Measurements from ENCODE around the gene TC2N. TPM values are rescaled to one million over a fixed set of nuclear protein-coding genes. Genes with fewer than 3 reads are reported as not detected.
A peak's percentile ranks its signal among the peaks of the same experiment; 100 is the strongest.

The TC2N gene
- total and polyA plus RNA-seq, 2 donors (not counting 3 experiments of a cell fraction or from before 2014, with no cell fraction given), result 0.40 TPM; not detected in 1

DNA sequence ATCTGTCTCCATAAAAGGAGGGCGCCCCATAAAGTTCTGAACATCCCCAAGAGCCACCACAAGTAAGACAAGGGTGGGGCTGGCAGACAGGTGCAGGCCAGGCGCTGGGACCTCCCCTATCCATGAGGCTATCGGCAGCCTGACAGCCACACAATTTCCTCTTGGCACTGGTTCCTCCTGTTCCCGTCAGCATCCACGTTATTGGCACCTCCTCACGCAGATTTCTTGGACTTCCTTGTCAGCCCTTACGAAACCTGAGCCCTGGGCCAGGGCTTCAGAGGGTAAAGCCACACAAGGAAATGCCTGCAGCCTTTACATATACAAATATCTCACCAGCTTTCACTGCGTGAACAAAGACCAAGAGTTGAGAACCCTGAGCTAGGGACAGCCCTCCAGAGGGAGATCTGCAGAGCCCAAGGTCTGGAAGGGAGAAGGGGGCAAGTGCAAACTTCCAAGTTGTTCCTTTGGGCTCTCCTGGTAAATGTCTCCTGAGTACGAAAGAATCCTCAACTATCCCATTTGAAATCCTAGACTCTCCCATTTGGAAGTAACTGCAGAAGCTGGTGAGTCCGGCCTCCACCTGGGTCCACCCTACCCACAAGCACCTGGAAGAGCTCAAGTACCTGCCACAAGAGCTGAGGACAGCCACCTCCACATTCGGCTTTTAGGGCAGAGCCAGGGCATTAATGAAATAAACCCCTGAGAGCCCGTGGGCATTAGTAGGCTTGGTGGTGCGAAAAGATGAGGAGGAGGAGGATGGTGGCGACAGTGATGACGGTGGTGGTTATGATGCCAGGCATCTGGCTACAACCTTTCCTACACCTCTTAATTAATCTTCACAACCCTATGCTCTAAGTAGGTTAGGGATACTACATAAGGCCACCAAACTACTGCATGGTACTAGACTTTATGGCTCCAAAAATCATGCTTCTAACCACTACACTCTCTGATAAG lies 5.5 kb upstream of the TC2N start:
- no peak for TF ChIP-seq JUN (IDR thresholded peaks at IDR 0.05; ENCODE audit: borderline replicate concordance, insufficient read depth, insufficient read length, low read depth)
- no peak for TF ChIP-seq FOS (IDR thresholded peaks at IDR 0.05; ENCODE audit: borderline replicate concordance, insufficient read depth, low read length)
- no peak for TF ChIP-seq EZH2 (IDR thresholded peaks at IDR 0.05; ENCODE audit: borderline replicate concordance, low read depth, low read length, severe bottlenecking)
- TF ChIP-seq, protein P1, sequence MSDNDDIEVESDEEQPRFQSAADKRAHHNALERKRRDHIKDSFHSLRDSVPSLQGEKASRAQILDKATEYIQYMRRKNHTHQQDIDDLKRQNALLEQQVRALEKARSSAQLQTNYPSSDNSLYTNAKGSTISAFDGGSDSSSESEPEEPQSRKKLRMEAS (IDR thresholded peaks at IDR 0.05; ENCODE audit: insufficient read depth, insufficient read length), result no peak
- TF ChIP-seq POLR2AphosphoS5 (IDR thresholded peaks at IDR 0.05; ENCODE audit: insufficient read depth, low read depth, low read length), result no peak
- no peak for TF ChIP-seq GATA2 (IDR thresholded peaks at IDR 0.05; ENCODE audit: insufficient read depth, insufficient read length, low read depth, low read length)
- TF ChIP-seq MYC (IDR thresholded peaks at IDR 0.05; ENCODE audit: low read depth, low read length), result no peak
- TF ChIP-seq CTCF (IDR thresholded peaks at IDR 0.05; ENCODE audit: extremely low read depth in 1 of 2, insufficient read depth in 1 of 2, low read depth in 1 of 2, low read length in 2 of 2), result no peak
- no peak for TF ChIP-seq POLR2A (IDR thresholded peaks at IDR 0.05; ENCODE audit: low read depth, low read length)
- H2AFZ ChIP-seq (ENCODE audit: low read depth, low read length), result no peak overlapping the region
- no peaks in the 10 kb centered on the region for H3K9me3 ChIP-seq (replicated peaks; ENCODE audit: control insufficient read depth, insufficient read depth, low read length)
- H3K4me3 ChIP-seq (replicated peaks in 1 of 3; ENCODE audit: insufficient read depth in 1 of 3, low read depth in 1 of 3, low read length in 3 of 3), result no peak overlapping the region
- no peaks in the 10 kb centered on the region for H3K36me3 ChIP-seq (ENCODE audit: control insufficient read depth in 2 of 2, extremely low read depth in 1 of 2, insufficient read depth in 2 of 2, low read length in 2 of 2)
- POLR2A ChIA-PET, result no interaction called here
- no peak overlapping the region for H3K27ac ChIP-seq (ENCODE audit: insufficient read depth, low read depth, low read length)
- H3K4me2 ChIP-seq (ENCODE audit: insufficient read depth, low read length), result no peak overlapping the region
- DNase-seq (ENCODE audit: low read depth, low spot score) (peak; percentile 84), FAIRE-seq (peak; percentile 26)
- no peaks in the 10 kb centered on the region for H3K9me1 ChIP-seq (replicated peaks; ENCODE audit: control insufficient read depth, extremely low read depth, insufficient read depth, low read length)
- H3K9ac ChIP-seq (replicated peaks; ENCODE audit: extremely low read depth, insufficient read depth, low read length), result no peak overlapping the region
- no peaks in the 10 kb centered on the region for H3K79me2 ChIP-seq (ENCODE audit: control insufficient read depth, insufficient read depth, low read length)
- H4K20me1 ChIP-seq (replicated peaks; ENCODE audit: control insufficient read depth, extremely low read depth, insufficient read depth, low read length), result no peaks in the 10 kb centered on the region
- H3K4me1 ChIP-seq (ENCODE audit: control insufficient read depth, extremely low read depth, insufficient read depth, low read length), result peaks cover 7% of the 10 kb centered on the region
- dilution Hi-C loops (cut with MboI; ENCODE audit: extremely low pct_ligation_motif_present, low sequenced_read_pairs) (no loop called here), intact Hi-C loops (cut with micrococcal nuclease) (no loop called here)
- CTCF ChIA-PET, result interaction anchor here (1.5 kb wide), 1 partner anchor 14 kb away, joined by 3 read pairs; no protein-coding TSS in a partner anchor
- no TSS peak for BruUV-seq (replicated peaks)
- no peaks in the 10 kb centered on the region for H3K27me3 ChIP-seq (ENCODE audit: control insufficient read depth in 2 of 2, insufficient read depth in 2 of 2, low read length in 2 of 2)

All from endothelial cell of umbilical vein (primary cell).